Activated CD8-positive, alpha-beta memory T cell treated with anti-CD3 and anti-CD28 coated beads for 48 hours (primary cell): ENCODE data around the gene NHSL1.

Experiments used
- DNase-seq, 3 experiments: peaks; one replicate each; pipeline ENCODE4 v3.0.0-alpha.2; 2020; ENCODE audit warnings: low read depth in 2 of 3, low spot score in 2 of 3

The NHSL1 gene

GRCh38 chr6:138498629-138499302 is 528 bp downstream of the NHSL1 start:
- no peak for DNase-seq

DNA sequence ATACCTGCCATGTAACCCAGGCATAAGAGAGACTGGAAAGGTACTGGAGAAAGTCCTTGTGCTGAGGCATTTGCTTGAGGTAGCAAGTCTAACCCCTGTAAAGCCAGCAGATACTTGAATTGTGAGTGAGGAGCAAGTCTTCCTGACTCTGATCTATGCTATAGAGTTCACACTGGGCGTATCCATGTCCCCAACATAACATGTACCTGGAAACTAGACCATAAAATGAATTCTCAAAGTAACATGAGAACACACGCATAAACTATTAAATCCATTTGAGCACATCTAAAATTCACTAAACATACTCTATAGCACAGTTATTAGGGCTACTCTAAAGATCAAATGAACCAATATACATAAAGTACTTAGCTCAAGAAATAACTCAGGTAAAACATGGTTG is 2.0 kb downstream of the NHSL1 start:
- no peak for DNase-seq

- DNase-seq, result no peak
Measured at GRCh38 chr6:138494312-138494711, 5.0 kb downstream of the NHSL1 start.

GRCh38 chr6:138493413-138493812 is 5.9 kb downstream of the NHSL1 start:
- DNase-seq, result no peak

- DNase-seq, result no peak
Measured at GRCh38 chr6:138492871-138493270, 6.4 kb downstream of the NHSL1 start.

- DNase-seq, result no peak
Measured at GRCh38 chr6:138492113-138492512, 7.2 kb downstream of the NHSL1 start.

DNA sequence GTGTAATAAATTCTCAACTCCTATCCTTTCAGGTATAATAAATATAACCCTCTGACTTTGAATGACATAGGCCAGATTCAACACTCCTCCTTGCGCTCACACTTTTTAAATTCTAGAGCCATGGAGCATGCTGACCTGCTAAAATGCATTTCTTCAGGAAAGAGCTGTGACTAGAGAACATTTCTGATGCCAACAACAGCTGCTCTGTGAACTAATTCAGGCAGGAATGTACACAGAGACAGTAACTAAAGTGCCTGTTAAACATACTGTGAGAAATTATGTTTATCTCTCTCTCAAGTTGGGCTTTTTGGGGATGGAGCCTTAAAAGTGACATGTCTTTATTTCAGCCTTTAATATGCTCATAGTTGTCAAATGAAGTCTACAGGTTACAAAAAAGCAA is 8.3 kb downstream of the NHSL1 start:
- no peak for DNase-seq

DNA sequence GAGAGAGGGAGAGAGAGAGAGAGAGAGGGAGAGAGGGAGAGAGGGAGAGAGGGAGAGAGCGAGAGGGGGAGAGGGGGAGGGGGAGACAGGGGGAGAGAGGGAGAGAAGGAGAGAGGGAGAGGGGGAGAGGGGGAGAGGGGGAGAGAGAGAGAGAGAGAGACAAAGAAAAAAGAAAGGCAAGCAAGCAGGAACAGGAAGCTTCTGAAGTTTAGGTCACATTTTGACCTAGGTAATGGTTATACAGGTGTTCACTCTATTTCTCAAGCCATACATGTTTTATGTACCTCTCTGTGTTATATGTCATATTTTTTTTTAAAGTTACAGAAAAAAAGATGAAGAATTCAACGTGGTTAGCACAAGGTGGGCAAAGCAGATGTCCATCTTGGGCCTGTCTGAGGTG is 9.4 kb downstream of the NHSL1 start:
- no peak for DNase-seq

GRCh38 chr6:138487102-138487604 is 12.1 kb downstream of the NHSL1 start:
- no peak for DNase-seq

- DNase-seq, result no peak
Measured at GRCh38 chr6:138486249-138487101, 12.8 kb downstream of the NHSL1 start.

GRCh38 chr6:138485586-138486248 is 13.6 kb downstream of the NHSL1 start:
- DNase-seq, result no peak

- no peak for DNase-seq
Measured at GRCh38 chr6:138485005-138485545, 14.2 kb downstream of the NHSL1 start.

DNA sequence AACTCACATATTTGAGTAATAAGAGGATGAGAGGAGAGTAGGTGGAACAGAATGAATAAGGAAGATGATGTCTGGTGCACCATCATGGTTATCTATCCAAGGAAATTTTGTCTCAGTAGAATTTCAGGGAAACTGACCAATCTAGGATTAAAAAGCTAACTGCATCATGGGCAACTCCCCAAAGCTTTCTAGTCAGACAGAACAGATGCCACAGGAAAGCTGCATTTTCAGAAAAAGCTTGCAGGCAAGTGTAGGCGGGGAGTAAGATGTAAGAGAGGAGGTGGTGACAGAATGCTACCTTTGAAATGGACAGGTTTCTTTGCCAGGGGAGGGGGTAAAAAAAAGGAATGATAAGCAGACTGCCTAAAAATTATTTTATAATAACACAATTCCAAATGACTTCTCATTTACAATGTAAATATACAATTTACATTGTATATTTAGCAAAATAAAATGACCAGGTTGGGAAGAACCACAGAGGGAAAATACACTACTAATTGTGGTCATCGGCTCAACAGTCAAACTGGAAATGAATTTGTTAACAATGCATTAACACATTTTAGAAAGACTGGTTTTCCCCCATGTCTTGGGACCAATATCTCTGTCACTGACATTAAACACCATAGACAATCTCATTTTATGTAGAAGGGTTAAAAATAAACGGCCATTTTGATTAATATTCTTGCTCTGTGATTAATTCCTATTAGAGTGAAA is 15.1 kb downstream of the NHSL1 start:
- no peak for DNase-seq

- no peak for DNase-seq
Measured at GRCh38 chr6:138482816-138483215, 16.5 kb downstream of the NHSL1 start.

DNA sequence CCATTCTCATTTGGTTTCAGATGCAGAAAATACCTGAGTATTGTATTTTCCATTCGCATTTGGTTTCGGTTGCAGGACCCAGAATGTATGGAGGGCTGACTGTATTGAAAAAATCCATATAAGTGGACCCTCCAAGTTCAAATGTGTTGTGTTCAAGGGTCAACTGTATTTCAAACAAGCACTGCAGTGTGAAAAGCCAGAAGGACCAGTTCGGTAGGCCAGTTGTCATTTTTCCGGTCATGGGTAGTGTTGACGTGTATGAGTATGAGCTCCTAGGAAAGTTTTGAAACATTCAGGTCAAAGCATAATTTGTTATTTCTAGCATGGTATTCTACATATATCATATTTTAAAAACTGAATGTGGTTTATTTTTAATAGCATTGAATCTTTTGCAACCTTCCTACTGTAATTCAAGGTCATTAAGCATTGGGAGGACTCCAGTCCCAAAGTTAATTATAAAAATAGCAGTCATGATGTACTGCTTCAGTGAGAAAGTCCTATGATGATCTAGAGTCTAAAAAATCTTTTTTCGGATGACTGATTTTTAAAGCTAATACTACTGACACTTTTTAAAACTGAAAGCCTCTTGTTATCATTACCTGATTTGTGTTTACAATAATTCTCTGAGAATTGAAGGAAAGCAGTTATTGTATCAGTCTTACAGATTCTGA is 18.9 kb downstream of the NHSL1 start:
- DNase-seq, result no peak

DNA sequence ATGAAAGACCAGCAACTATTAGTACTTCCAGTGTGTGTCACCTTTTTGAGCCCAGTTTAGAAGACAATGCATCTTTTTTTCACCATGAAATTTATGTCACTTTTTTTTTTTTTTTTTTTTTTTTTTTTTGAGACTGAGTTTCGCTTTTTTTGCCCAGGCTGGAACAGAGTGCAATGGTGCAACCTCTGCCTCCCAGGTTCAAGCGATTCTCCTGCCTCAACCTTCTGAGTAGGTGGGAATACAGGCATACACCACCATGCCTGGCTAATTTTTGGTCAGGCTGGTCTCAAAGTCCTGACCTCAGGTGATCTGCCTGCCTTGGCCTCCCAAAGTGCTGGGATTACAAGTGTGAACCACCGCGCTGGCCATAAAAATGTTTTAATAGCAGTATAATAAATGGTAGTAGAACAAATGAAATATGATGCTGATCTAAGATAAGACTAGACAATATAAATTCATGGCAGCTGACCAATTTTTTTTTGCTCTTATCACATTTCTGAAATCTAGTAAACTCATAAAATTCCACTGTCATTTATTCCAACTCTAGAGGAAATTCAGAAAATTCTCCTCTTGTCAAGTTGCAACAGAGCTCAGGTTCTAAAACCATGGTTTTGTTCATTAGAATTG is 21.3 kb downstream of the NHSL1 start:
- DNase-seq, result no peak

- DNase-seq, result no peak
Measured at GRCh38 chr6:138476116-138476515, 23.2 kb downstream of the NHSL1 start.

DNA sequence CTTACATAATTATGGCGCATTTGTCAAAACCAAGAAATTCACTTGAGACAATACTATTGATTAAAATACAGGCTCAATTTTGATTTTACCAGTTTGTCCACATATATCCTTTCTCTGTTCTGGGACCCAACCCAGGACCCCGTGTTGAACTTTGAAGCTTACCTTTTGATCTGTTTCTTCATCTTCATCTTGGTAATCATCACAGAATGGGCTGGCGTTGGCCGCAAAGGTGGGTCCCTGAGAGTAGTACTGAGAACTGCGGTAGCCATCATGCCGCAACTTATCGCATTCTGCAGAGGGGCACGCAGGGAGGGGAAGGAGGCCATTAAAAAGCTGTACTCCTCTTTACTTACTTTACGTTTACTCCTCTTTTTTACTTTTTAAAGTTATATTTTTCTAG is 26.1 kb downstream of the NHSL1 start:
- no peak for DNase-seq

DNA sequence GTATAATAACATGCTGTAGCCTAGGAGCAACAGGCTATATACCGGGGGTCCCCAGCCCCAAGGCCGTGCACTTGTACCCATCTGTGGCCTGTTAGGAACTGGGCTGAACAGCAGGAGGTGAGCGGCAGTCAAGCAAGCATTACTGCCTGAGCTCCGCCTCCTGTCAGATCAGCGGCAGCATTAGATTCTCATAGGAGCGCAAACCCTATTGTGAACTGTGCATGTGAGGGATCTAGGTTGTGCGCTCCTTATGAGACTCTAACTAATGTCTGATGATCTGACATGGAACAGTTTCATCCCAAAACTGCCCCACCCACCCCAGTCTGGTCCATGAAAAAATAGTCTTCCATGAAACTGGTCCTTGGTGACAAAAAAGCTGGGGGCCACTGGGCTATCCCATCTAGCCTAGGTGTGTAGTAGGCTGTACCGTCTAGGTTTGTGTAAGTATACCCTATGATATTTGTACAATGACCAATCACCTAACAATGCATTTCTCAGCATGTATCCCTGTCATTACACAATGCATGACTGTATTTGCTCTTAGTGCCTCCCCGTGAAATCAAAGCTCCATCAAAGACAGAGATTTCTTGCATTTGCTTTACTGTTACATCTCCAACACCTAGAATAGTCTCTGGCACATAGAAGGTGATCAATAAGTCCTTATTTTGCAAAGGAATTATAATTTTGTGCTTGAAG is 30.8 kb downstream of the NHSL1 start:
- no peak for DNase-seq
